A673 (cell line): ENCODE data around the gene EMP2. TPM values are rescaled to one million over a fixed set of nuclear protein-coding genes. Genes with fewer than 3 reads are reported as not detected.

Experiments
- BruUV-seq: library from RNA; stranded (reverse); fragments of 400-500 nt; replicated peaks from 2 replicates; lab custom pipeline; 2021; lab: Mats Ljungman, UMichigan
- CTCF ChIA-PET: fragments of 300-600 bp; sonication (Branson Sonifier 250); formaldehyde crosslinking; loops from one replicate; lab custom pipeline; 2022; ENCODE audit warnings: antibody characterized with exemption; lab: Charles Lee
- POLR2A ChIA-PET: fragments of 300-600 bp; sonication (Branson Sonifier 250); formaldehyde crosslinking; loops from one replicate; lab custom pipeline; 2022; ENCODE audit warnings: antibody characterized with exemption; ENCODE audit not compliant: low non-redundant PET; lab: Charles Lee
- DNase-seq: peaks from one replicate; pipeline ENCODE4 v3.0.0-alpha.2; 2015; ENCODE audit warnings: low spot score
- H3K27ac ChIP-seq: fragments of 200-600 bp; sonication (generic); 2 replicates; pipeline ENCODE4 v1.5.1; 2016; ENCODE audit warnings: mixed run types, low read depth, mild to moderate bottlenecking, mixed read lengths, antibody characterized with exemption, low read length; ENCODE audit not compliant: poor library complexity, severe bottlenecking
- H3K27me3 ChIP-seq: fragments of 200-600 bp; sonication (generic); replicated peaks from 2 replicates; pipeline ENCODE4 v1.6.1; 2017; ENCODE audit warnings: mixed run types, low read depth, mild to moderate bottlenecking, mixed read lengths, antibody characterized with exemption, low read length; ENCODE audit not compliant: insufficient read depth, poor library complexity
- H3K36me3 ChIP-seq: fragments of 200-600 bp; sonication (generic); 2 replicates; pipeline ENCODE4 v1.6.1; 2016; ENCODE audit warnings: mixed run types, mild to moderate bottlenecking, mixed read lengths, antibody characterized with exemption, low read length; ENCODE audit not compliant: insufficient read depth, poor library complexity, severe bottlenecking
- H3K4me1 ChIP-seq: fragments of 200-600 bp; sonication (generic); 2 replicates; pipeline ENCODE4 v1.6.1; 2017; ENCODE audit warnings: mixed run types, mild to moderate bottlenecking, mixed read lengths, antibody characterized with exemption, low read length; ENCODE audit not compliant: insufficient read depth, poor library complexity, severe bottlenecking
- H3K4me3 ChIP-seq: fragments of 200-600 bp; sonication (generic); 2 replicates; pipeline ENCODE4 v1.5.1; 2016; ENCODE audit warnings: low read depth, mixed run types, mild to moderate bottlenecking, mixed read lengths, low read length; ENCODE audit not compliant: poor library complexity, severe bottlenecking
- H3K9me3 ChIP-seq: fragments of 200-600 bp; sonication (generic); 2 replicates; pipeline ENCODE4 v1.6.1; 2016; ENCODE audit warnings: mixed run types, low read depth, mild to moderate bottlenecking, mixed read lengths, antibody characterized with exemption, low read length; ENCODE audit not compliant: poor library complexity, severe bottlenecking
- CTCF ChIP-seq: fragments of 300-800, 200-600 bp; sonication (generic); conservative IDR thresholded peaks from 2 replicates; pipeline ENCODE4 v1.5.1; 2017; ENCODE audit warnings: low read depth, mild to moderate bottlenecking, antibody characterized with exemption, low read length, moderate library complexity, mixed read lengths
- EZH2 ChIP-seq: fragments of 200-600 bp; sonication (generic); IDR thresholded peaks from 2 replicates; pipeline ENCODE4 v1.6.1; 2017; ENCODE audit warnings: borderline replicate concordance, low read depth, mild to moderate bottlenecking, mixed read lengths, antibody characterized with exemption, low read length; ENCODE audit not compliant: poor library complexity, severe bottlenecking
- intact Hi-C: fragments of 100-400 bp; cut with micrococcal nuclease; formaldehyde crosslinking; loops from one replicate; pipeline ENCODE4 v1.10.0; 2022; ENCODE audit not compliant: unreplicated experiment
- total RNA-seq: library from RNA; stranded (reverse); gene quantifications from 2 replicates; pipeline ENCODE4 v1.2.3, GENCODE V29; 2021

The EMP2 gene
- total RNA-seq, 1 experiment from 2014 or later, result 12.9 TPM

- ChIA-PET POLR2A (no interaction called here), CTCF (interaction anchor here (0.6 kb wide), 1 partner anchor 367 kb away, joined by 3 read pairs; no protein-coding TSS in a partner anchor)
- H3K27ac ChIP-seq, result no peak overlapping the region
- no peaks in the 10 kb centered on the region for H3K27me3 ChIP-seq
- TF ChIP-seq CTCF, result no peak
- TF ChIP-seq EZH2, result no peak
- intact Hi-C loops, result loop anchor here (10.0 kb wide), 1 partner anchor 65 kb away; the partner anchor contains the start of gene EMP2
- H3K36me3 ChIP-seq, result no peaks in the 10 kb centered on the region
- no peak for DNase-seq
- H3K9me3 ChIP-seq, result no peaks in the 10 kb centered on the region
- no peak overlapping the region for H3K4me3 ChIP-seq
- H3K4me1 ChIP-seq, result no peaks in the 10 kb centered on the region
- BruUV-seq, result no TSS peak
Observed at GRCh38 chr16:10519929-10520868, 60.2 kb downstream of the EMP2 start.

GRCh38 chr16:10519297-10519696, 61.1 kb downstream of the EMP2 start:
- ChIA-PET CTCF (no interaction called here), POLR2A (no interaction called here)
- intact Hi-C loops, result no loop called here
- no TSS peak for BruUV-seq
- Histone ChIP-seq H3K4me3 (no peak overlapping the region), H3K27me3 (no peaks in the 10 kb centered on the region), H3K36me3 (no peaks in the 10 kb centered on the region), H3K9me3 (no peaks in the 10 kb centered on the region), H3K4me1 (no peaks in the 10 kb centered on the region), H3K27ac (no peak overlapping the region)
- no peak for DNase-seq
- TF ChIP-seq CTCF, result no peak
- no peak for TF ChIP-seq EZH2

GRCh38 chr16:10518479-10519041, 61.8 kb downstream of the EMP2 start:
- no TSS peak for BruUV-seq
- no peaks in the 10 kb centered on the region for H3K27me3 ChIP-seq
- POLR2A ChIA-PET, result no interaction called here

More at GRCh38 chr16:10518479-10519041, 61.8 kb downstream of the EMP2 start:
- Histone ChIP-seq H3K36me3 (no peaks in the 10 kb centered on the region), H3K4me1 (no peaks in the 10 kb centered on the region), H3K4me3 (no peak overlapping the region), H3K9me3 (no peaks in the 10 kb centered on the region), H3K27ac (no peak overlapping the region)
- TF ChIP-seq CTCF (no peak), EZH2 (no peak)
- intact Hi-C loops, result no loop called here
- no peak for DNase-seq
- CTCF ChIA-PET, result interaction anchor here (0.6 kb wide), 1 partner anchor 263 kb away, joined by 5 read pairs; no protein-coding TSS in a partner anchor
